Activated CD8-positive, alpha-beta T cell treated with anti-CD3 and anti-CD28 coated beads for 36 hours (primary cell): ENCODE results near the gene NUP133. TPM values are rescaled to one million over a fixed set of nuclear protein-coding genes. Genes with fewer than 3 reads are reported as not detected.

Experiments
- ATAC-seq: fragments of 200-7000 bp; cut with Tn5 transposase; one replicate; pipeline ENCODE4 v1.10.0; 2021; ENCODE audit warnings: mild to moderate bottlenecking, moderate library complexity
- CTCF ChIA-PET: fragments of 350-600 bp; sonication (Branson Sonifier 250); formaldehyde crosslinking; loops from one replicate; lab custom pipeline; 2021; ENCODE audit warnings: antibody characterized with exemption; lab: Charles Lee
- POLR2A ChIA-PET: fragments of 350-600 bp; sonication (Branson Sonifier 250); formaldehyde crosslinking; loops from one replicate; lab custom pipeline; 2021; ENCODE audit warnings: antibody characterized with exemption; lab: Charles Lee
- DNase-seq: peaks from one replicate; pipeline ENCODE4 v3.0.0-alpha.2; 2020
- H3K27ac Mint-ChIP-seq: one replicate; pipeline ENCODE4 v1.8.0; 2021; ENCODE audit warnings: mild to moderate bottlenecking, mixed read lengths
- H3K27me3 Mint-ChIP-seq: one replicate; pipeline ENCODE4 v1.8.0; 2021; ENCODE audit warnings: mixed read lengths
- H3K36me3 Mint-ChIP-seq: one replicate; pipeline ENCODE4 v1.8.0; 2021; ENCODE audit warnings: low read depth, mixed read lengths
- H3K4me1 Mint-ChIP-seq: one replicate; pipeline ENCODE4 v1.8.0; 2021; ENCODE audit warnings: low read depth, mixed read lengths
- H3K4me3 Mint-ChIP-seq: one replicate; pipeline ENCODE4 v1.8.0; 2021; ENCODE audit warnings: mild to moderate bottlenecking, moderate library complexity, mixed read lengths
- H3K9me3 Mint-ChIP-seq: one replicate; pipeline ENCODE4 v1.8.0; 2021; ENCODE audit warnings: mixed read lengths
- intact Hi-C: fragments of 100-400 bp; cut with micrococcal nuclease; formaldehyde crosslinking; loops from one replicate; pipeline ENCODE4 v1.10.0; 2022
- total RNA-seq, 2 experiments: library from RNA; stranded (reverse); gene quantifications; one replicate each; pipeline ENCODE4 v1.2.3, GENCODE V29; 2021
- TF ChIP-seq, protein P1 (sequence below): fragments of 200-600 bp; IDR thresholded peaks from one replicate; pipeline ENCODE4 v1.8.0; 2022; ENCODE audit warnings: antibody characterized with exemption, mild to moderate bottlenecking

NUP133 gene
- total RNA-seq, 2 experiments from 2014 or later, result 58.9 to 59.7 TPM

DNA sequence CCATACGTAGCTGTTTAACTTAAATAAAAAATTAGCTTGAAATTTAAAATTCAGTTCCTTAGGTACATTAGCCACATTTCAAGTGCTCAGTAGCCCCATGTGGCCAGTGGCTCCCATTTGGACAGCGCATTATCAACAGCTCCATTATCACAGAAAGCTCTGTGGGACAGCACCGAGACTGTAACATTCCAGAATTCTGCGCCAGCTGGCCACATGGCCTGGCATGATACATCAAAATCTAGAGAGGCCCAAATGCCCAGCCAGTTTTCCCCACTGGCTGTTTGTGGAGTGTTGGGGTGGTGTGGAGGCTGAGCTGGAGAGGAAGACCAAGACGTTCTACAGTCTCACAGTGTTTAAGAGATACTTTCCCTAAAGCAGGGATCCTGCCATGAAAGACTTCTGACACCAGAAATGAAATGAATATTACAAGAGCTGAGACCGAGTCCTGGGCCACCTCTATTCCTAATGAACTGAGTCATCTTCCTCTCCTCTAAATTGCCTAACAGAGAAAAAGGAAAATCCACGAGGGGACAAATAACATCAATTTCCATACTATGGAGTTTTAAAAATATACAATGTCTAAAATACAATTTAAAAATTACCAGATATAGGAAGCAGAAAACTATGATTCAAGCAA is 47.0 kb downstream of the NUP133 start:
- intact Hi-C loops, result no loop called here
- CTCF ChIA-PET, result interaction anchor here (0.6 to 1.4 kb wide), 2 partner anchors 21 to 25 kb away, joined by 3 to 4 read pairs; no protein-coding TSS in a partner anchor
- Mint-ChIP-seq H3K27ac (no peak overlapping the region), H3K9me3 (no peaks in the 10 kb centered on the region), H3K4me1 (peaks cover 3% of the 10 kb centered on the region), H3K27me3 (no peaks in the 10 kb centered on the region), H3K4me3 (no peak overlapping the region), H3K36me3 (peaks cover 57% of the 10 kb centered on the region)
- ATAC-seq, result no peak
- no peak for DNase-seq
- TF ChIP-seq, protein P1, sequence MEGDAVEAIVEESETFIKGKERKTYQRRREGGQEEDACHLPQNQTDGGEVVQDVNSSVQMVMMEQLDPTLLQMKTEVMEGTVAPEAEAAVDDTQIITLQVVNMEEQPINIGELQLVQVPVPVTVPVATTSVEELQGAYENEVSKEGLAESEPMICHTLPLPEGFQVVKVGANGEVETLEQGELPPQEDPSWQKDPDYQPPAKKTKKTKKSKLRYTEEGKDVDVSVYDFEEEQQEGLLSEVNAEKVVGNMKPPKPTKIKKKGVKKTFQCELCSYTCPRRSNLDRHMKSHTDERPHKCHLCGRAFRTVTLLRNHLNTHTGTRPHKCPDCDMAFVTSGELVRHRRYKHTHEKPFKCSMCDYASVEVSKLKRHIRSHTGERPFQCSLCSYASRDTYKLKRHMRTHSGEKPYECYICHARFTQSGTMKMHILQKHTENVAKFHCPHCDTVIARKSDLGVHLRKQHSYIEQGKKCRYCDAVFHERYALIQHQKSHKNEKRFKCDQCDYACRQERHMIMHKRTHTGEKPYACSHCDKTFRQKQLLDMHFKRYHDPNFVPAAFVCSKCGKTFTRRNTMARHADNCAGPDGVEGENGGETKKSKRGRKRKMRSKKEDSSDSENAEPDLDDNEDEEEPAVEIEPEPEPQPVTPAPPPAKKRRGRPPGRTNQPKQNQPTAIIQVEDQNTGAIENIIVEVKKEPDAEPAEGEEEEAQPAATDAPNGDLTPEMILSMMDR, result no peak
- POLR2A ChIA-PET, result interaction anchor here (1.1 kb wide), 1 partner anchor 9 kb away, joined by 3 read pairs; no protein-coding TSS in a partner anchor

DNA sequence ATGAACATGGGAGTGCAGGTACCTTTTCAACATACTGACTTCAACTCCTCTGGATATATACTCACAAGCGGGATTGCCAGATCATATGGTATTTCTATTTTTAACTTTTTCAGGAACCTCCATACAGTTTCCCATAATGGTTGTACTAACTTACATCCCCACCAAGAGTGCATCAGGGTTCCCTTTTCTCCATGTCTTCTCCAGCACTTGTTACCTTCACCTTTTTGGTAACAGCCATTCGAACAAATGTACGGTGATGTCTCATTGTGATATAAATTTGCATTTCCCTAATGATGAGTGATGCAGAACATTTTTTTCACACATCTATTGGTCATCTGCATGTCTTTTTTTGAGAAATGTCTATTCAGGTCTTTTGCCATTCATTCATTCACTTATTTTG is 48.3 kb downstream of the NUP133 start:
- intact Hi-C loops, result no loop called here
- H3K4me1 Mint-ChIP-seq, result peaks cover 3% of the 10 kb centered on the region
- ATAC-seq (no peak), DNase-seq (no peak)
- ChIA-PET CTCF (no interaction called here), POLR2A (no interaction called here)
- H3K36me3 Mint-ChIP-seq, result peaks cover 52% of the 10 kb centered on the region
- no peak overlapping the region for H3K27ac Mint-ChIP-seq
- H3K27me3 Mint-ChIP-seq, result no peaks in the 10 kb centered on the region
- H3K9me3 Mint-ChIP-seq, result no peaks in the 10 kb centered on the region
- TF ChIP-seq, protein P1, result no peak
- H3K4me3 Mint-ChIP-seq, result no peak overlapping the region

DNA sequence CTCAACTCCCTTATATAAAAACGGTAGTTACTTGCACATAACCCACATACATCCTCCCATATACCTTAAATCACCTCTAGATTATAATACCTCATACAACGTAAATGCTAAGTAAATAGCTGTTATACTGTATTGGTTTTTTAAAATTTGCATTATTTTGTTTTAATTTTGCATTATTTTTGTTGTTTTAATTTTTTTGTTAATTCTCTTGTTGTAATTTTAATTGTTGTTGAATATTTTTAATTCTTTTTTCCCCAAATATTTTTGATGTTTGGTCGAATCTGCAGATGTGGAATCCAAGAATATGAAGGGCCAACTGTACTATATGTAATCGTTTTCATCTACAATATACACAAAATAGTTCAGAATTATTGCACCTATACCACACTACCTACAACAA is 50.7 kb downstream of the NUP133 start:
- Mint-ChIP-seq H3K4me1 (peaks cover 3% of the 10 kb centered on the region), H3K9me3 (no peaks in the 10 kb centered on the region), H3K27ac (no peak overlapping the region), H3K27me3 (no peaks in the 10 kb centered on the region), H3K4me3 (no peak overlapping the region), H3K36me3 (peaks cover 35% of the 10 kb centered on the region)
- ChIA-PET POLR2A (interaction anchor here (0.5 to 0.8 kb wide), 2 partner anchors 23 to 102 kb away, joined by 3 read pairs; no protein-coding TSS in a partner anchor), CTCF (interaction anchor here (1.1 kb wide), 1 partner anchor 165 kb away, joined by 3 read pairs; no protein-coding TSS in a partner anchor)
- TF ChIP-seq, protein P1, result no peak
- DNase-seq (no peak), ATAC-seq (no peak)
- intact Hi-C loops, result no loop called here

DNA sequence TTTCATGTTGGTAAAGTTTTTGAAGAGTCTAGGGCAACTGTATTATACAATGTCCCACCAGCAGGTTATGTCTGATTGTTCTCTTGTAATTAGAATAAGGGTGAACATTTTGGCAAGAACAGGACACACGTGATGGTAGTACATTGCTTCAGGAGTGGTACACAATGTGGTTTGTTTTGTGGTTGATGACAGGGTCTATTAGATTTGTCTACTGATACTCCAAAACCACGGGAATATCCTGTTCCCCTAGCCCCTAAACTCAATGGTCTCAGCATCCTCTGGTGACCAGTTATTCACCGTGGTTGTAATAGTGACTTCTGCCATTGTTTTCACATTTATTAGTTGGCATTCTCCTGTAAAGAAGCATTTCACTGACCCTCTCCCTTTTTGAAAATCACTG is 52.1 kb downstream of the NUP133 start:
- H3K4me3 Mint-ChIP-seq, result no peak overlapping the region
- H3K27ac Mint-ChIP-seq, result no peak overlapping the region
- H3K4me1 Mint-ChIP-seq, result peaks cover 3% of the 10 kb centered on the region
- no peak for ATAC-seq
- intact Hi-C loops, result no loop called here
- ChIA-PET POLR2A (no interaction called here), CTCF (no interaction called here)
- no peaks in the 10 kb centered on the region for H3K9me3 Mint-ChIP-seq
- H3K27me3 Mint-ChIP-seq, result no peaks in the 10 kb centered on the region
- TF ChIP-seq, protein P1, result no peak
- no peak for DNase-seq
- H3K36me3 Mint-ChIP-seq, result peaks cover 26% of the 10 kb centered on the region

DNA sequence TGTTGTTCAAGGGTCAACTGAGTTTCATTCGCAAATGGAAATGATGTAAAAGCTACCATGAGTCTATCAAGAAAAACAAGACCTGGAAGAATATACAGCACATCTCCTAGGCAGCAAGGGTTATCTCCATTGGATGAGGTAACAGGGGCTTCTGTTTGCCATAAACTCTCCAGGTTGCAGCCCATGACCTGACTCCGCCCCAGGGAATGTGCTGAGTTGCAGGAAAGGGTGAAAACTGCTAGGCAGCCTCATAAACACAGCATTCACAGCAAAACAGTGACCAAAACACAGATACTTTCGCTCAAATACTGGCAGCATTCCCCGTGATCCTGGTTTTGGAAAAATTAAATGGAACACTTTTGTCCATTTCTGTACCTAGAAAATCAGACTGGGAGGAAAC is 54.1 kb downstream of the NUP133 start:
- Mint-ChIP-seq H3K27me3 (no peaks in the 10 kb centered on the region), H3K27ac (no peak overlapping the region), H3K36me3 (peaks cover 17% of the 10 kb centered on the region), H3K4me1 (peaks cover 3% of the 10 kb centered on the region), H3K4me3 (no peak overlapping the region), H3K9me3 (no peaks in the 10 kb centered on the region)
- no peak for DNase-seq
- ChIA-PET POLR2A (no interaction called here), CTCF (no interaction called here)
- intact Hi-C loops, result no loop called here
- ATAC-seq, result no peak
- TF ChIP-seq, protein P1, result no peak
